H1 (cell line): ENCODE data around the gene NEDD4L. TPM values are rescaled to one million over a fixed set of nuclear protein-coding genes. Genes with fewer than 3 reads are reported as not detected.

Source experiments
- POU5F1 ChIP-seq: IDR thresholded peaks from 2 replicates; pipeline ENCODE4 v1.6.1; 2011; ENCODE audit warnings: low read depth, mild to moderate bottlenecking, low read length, moderate library complexity
- polyA plus RNA-seq, 7 experiments: library from polyadenylated mRNA; depleted of rRNA in 3 of 7; stranded (reverse) in 5 of 7; unstranded in 2 of 7; fragments of >200 nt in 5 of 7; fragments of 200-250 nt in 2 of 7; gene quantifications; 1 replicate in 5 of 7; 2 replicates in 1 of 7; 4 replicates in 1 of 7; pipeline versions ENCODE4 v1.2.1 to v1.2.3, GENCODE V29; 2011 to 2013; ENCODE audit warnings: missing spikeins in 2 of 7, mixed read lengths in 2 of 7
- total RNA-seq: library from RNA; stranded (reverse); fragmentation: NEBNext Ultra II Directional; extraction: Animal tissue kit (Norgen Biotek cat#: 25700); gene quantifications from 2 replicates; pipeline ENCODE4 v1.2.1, GENCODE V29; 2021

Gene NEDD4L
- total and polyA plus RNA-seq, 2 of the 8 experiments (the other 6 are each of a cell fraction or from before 2014, with no cell fraction given): 37.3 to 69.8 TPM

DNA sequence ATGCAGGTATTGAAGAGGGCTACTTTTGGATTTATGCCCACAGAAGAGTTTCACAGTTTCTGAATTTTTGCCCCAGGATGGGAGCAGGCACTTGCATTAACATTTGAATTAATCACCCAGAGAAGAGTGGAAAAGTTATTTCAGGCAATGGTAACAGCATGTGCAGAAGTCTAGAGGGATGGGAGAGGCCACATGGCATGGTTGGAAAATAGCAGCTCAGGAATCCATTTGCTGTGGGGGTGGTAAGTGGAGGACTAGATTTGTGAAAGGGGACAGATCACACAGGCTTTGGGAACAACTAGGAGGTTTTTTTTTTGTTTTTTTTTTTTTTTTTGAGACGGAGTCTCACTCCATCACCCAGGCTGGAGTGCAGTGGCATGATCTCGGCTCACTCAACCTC, 65.2 kb downstream of the NEDD4L start (continued):
- no peak for TF ChIP-seq POU5F1
